Upper lobe of left lung (tissue), 4 donors: ENCODE results near the gene IL1RAP.

Experiments used
- EP300 ChIP-seq, 4 donors: sonication (generic); formaldehyde crosslinking; IDR thresholded peaks; one replicate each; pipeline ENCODE4 v1.5.1; 2017; ENCODE audit warnings: antibody characterized with exemption in 4 of 4, control low read depth in 2 of 4
- POLR2A ChIP-seq, 4 donors: fragments of 450-650 bp; IDR thresholded peaks; one replicate each; pipeline ENCODE4 v1.5.1; 2016 to 2017; ENCODE audit warnings: antibody characterized with exemption in 4 of 4, mild to moderate bottlenecking in 2 of 4
- POLR2AphosphoS5 ChIP-seq, 2 donors: sonication (generic); formaldehyde crosslinking; IDR thresholded peaks; one replicate each; pipeline ENCODE4 v1.5.1; 2017; ENCODE audit warnings: antibody characterized with exemption in 2 of 2
- TF ChIP-seq, protein P1 (sequence below), 6 experiments: fragments of 450-650 bp in 4 of 6; fragments of 200-600 bp in 2 of 6; sonication (generic) in 2 of 6; IDR thresholded peaks; one replicate each; pipeline ENCODE4 v1.5.1; 2016 to 2019; ENCODE audit warnings: antibody characterized with exemption in 6 of 6

DNA sequence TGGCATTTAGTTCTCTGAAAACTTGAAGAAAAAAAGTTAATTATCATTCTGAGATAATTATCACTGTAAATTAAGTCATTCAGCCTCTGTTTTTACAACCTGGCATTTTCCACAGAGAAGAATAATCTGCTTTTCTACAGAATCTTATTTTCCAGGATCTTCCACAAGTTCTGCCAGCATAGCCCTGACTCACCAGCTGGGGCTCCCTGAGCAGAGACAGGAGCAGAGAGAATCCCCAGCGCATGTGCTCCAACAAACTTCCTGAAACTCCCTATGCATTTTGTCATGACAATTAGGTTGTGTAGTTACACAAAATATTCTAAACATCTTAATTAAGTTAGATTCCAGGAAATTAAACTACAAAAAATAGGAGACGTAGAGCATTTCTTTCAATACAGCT, 32.1 kb upstream of the IL1RAP start:
- TF ChIP-seq, protein P1, sequence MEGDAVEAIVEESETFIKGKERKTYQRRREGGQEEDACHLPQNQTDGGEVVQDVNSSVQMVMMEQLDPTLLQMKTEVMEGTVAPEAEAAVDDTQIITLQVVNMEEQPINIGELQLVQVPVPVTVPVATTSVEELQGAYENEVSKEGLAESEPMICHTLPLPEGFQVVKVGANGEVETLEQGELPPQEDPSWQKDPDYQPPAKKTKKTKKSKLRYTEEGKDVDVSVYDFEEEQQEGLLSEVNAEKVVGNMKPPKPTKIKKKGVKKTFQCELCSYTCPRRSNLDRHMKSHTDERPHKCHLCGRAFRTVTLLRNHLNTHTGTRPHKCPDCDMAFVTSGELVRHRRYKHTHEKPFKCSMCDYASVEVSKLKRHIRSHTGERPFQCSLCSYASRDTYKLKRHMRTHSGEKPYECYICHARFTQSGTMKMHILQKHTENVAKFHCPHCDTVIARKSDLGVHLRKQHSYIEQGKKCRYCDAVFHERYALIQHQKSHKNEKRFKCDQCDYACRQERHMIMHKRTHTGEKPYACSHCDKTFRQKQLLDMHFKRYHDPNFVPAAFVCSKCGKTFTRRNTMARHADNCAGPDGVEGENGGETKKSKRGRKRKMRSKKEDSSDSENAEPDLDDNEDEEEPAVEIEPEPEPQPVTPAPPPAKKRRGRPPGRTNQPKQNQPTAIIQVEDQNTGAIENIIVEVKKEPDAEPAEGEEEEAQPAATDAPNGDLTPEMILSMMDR (IDR thresholded peaks at IDR 0.05): no peak
- TF ChIP-seq POLR2A (IDR thresholded peaks at IDR 0.05) (no peak), EP300 (IDR thresholded peaks at IDR 0.05) (no peak), POLR2AphosphoS5 (IDR thresholded peaks at IDR 0.05) (no peak)
